Measurements from ENCODE around the gene PTPRG. TPM values are rescaled to one million over a fixed set of nuclear protein-coding genes. Genes with fewer than 3 reads are reported as not detected.

The PTPRG gene
- total RNA-seq, 2 donors from 2014 or later, result 33.9 to 39.2 TPM

GRCh38 chr3:61885414-61885813, 324.0 kb downstream of the PTPRG start:
- no peak overlapping the region for H3K27ac ChIP-seq
- no peak for TF ChIP-seq CTCF (IDR thresholded peaks at IDR 0.05)

GRCh38 chr3:61887206-61887605, 325.8 kb downstream of the PTPRG start:
- H3K4me3 ChIP-seq, result no peak overlapping the region
- H3K36me3 ChIP-seq, result no peaks in the 10 kb centered on the region
- TF ChIP-seq CTCF (IDR thresholded peaks at IDR 0.05), result no peak
- no peaks in the 10 kb centered on the region for H3K27me3 ChIP-seq
- H3K4me1 ChIP-seq, result no peaks in the 10 kb centered on the region
- DNase-seq (ENCODE audit: low spot score), result no peak
- no peaks in the 10 kb centered on the region for H3K9me3 ChIP-seq
- no peak overlapping the region for H3K27ac ChIP-seq

More at GRCh38 chr3:61885414-61885813, 324.0 kb downstream of the PTPRG start:
- Histone ChIP-seq H3K27me3 (no peaks in the 10 kb centered on the region), H3K9me3 (no peaks in the 10 kb centered on the region), H3K4me1 (peaks cover 0 to 4% of the 10 kb centered on the region in 2 donors), H3K36me3 (no peaks in the 10 kb centered on the region), H3K4me3 (no peak overlapping the region)
- no peak for DNase-seq (ENCODE audit: low spot score)

- no peaks in the 10 kb centered on the region for H3K36me3 ChIP-seq
- no peak overlapping the region for H3K4me3 ChIP-seq
- H3K9me3 ChIP-seq, result no peaks in the 10 kb centered on the region
- H3K27ac ChIP-seq, result no peak overlapping the region
- no peaks in the 10 kb centered on the region for H3K27me3 ChIP-seq
- peaks cover 0 to 1% of the 10 kb centered on the region in 2 donors for H3K4me1 ChIP-seq
- TF ChIP-seq CTCF (IDR thresholded peaks at IDR 0.05), result no peak
- no peak for DNase-seq (ENCODE audit: low spot score)
Observed at GRCh38 chr3:61889259-61889658, 327.9 kb downstream of the PTPRG start.

DNA sequence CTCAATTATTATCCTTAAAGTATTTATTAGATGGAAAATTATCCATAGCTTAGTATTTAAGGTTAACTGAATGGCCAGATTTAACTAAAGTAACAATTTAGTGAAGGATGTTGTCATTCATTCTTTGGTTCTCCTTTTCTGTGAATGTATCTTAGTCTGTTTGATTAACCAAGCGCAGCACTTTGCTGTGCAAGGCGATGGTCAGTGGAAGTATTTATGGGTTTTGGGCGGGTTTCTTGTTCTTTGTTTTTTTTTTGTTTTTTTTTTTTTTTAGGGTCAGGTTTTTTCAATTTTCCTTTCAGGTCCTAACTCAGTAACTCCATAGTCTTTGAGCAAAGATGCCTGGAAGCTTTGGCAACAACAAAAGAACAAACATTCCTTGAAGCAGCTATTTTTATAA, 328.8 kb downstream of the PTPRG start:
- no peaks in the 10 kb centered on the region for H3K27me3 ChIP-seq
- H3K36me3 ChIP-seq, result no peaks in the 10 kb centered on the region
- TF ChIP-seq CTCF (IDR thresholded peaks at IDR 0.05), result no peak
- H3K9me3 ChIP-seq, result no peaks in the 10 kb centered on the region
- no peak for DNase-seq (ENCODE audit: low spot score)
- peaks cover 0 to 10% of the 10 kb centered on the region in 2 donors for H3K4me1 ChIP-seq
- H3K27ac ChIP-seq, result no peak overlapping the region
- no peak overlapping the region for H3K4me3 ChIP-seq

GRCh38 chr3:61890586-61890985, 329.2 kb downstream of the PTPRG start:
- Histone ChIP-seq H3K4me3 (no peak overlapping the region), H3K27ac (no peak overlapping the region), H3K36me3 (no peaks in the 10 kb centered on the region), H3K9me3 (no peaks in the 10 kb centered on the region), H3K27me3 (no peaks in the 10 kb centered on the region), H3K4me1 (peaks cover 0 to 14% of the 10 kb centered on the region in 2 donors)
- DNase-seq (ENCODE audit: low spot score), result no peak
- TF ChIP-seq CTCF (IDR thresholded peaks at IDR 0.05), result no peak

DNA sequence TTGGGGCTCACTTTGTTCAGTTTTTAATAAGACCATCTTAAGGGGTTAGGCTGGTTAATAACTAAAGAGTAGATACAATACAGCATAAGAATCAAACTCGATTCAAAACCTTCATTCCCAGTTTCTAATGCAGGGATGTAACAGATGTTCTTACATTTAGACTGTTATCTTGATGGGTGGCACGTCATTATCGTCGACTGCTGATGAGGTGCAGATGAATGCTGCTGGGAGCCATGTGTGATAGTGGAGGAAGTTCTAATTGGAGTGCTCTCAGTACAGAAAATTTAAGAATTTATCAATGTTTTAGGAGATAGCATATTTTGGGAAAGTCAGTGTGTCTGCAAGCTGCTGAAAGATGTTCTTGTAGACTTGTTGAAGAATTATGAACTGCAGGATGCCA, 331.5 kb downstream of the PTPRG start:
- no peak for DNase-seq (ENCODE audit: low spot score)
- Histone ChIP-seq H3K36me3 (no peaks in the 10 kb centered on the region), H3K4me1 (peaks cover 0 to 18% of the 10 kb centered on the region in 2 donors), H3K4me3 (no peak overlapping the region), H3K27ac (no peak overlapping the region), H3K27me3 (no peaks in the 10 kb centered on the region), H3K9me3 (no peaks in the 10 kb centered on the region)
- TF ChIP-seq CTCF (IDR thresholded peaks at IDR 0.05), result no peak
